GM12872 (cell line): ENCODE results near the gene COMMD6.

Experiments
- TF ChIP-seq, protein P1 (sequence below): IDR thresholded peaks from 3 replicates; pipeline ENCODE4 v1.5.1; 2011; ENCODE audit warnings: low read depth, mild to moderate bottlenecking, low read length, moderate library complexity; ENCODE audit not compliant: insufficient read depth

COMMD6 gene

GRCh38 chr13:75507027-75508001, 30.3 kb downstream of the COMMD6 start:
- TF ChIP-seq, protein P1, sequence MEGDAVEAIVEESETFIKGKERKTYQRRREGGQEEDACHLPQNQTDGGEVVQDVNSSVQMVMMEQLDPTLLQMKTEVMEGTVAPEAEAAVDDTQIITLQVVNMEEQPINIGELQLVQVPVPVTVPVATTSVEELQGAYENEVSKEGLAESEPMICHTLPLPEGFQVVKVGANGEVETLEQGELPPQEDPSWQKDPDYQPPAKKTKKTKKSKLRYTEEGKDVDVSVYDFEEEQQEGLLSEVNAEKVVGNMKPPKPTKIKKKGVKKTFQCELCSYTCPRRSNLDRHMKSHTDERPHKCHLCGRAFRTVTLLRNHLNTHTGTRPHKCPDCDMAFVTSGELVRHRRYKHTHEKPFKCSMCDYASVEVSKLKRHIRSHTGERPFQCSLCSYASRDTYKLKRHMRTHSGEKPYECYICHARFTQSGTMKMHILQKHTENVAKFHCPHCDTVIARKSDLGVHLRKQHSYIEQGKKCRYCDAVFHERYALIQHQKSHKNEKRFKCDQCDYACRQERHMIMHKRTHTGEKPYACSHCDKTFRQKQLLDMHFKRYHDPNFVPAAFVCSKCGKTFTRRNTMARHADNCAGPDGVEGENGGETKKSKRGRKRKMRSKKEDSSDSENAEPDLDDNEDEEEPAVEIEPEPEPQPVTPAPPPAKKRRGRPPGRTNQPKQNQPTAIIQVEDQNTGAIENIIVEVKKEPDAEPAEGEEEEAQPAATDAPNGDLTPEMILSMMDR, result no peak

DNA sequence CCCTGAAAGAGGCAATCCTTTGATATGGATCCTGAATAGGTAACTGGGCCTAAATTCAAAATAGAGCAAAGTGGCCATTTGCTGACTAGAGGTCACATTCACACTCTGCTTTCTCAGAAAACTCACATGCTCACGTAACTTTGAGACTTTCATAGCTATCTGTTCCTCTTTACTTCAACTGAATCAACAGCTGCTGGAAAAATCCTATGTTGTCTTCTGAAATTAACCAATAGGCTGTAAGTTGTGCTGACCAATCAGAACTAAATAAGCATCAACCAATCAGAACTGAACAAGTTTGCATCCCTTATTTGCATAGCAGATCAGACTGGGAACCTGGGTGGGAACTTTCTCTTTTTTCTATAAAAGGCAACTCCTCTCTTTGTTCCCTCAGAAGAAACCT, 31.6 kb downstream of the COMMD6 start:
- TF ChIP-seq, protein P1, result no peak

DNA sequence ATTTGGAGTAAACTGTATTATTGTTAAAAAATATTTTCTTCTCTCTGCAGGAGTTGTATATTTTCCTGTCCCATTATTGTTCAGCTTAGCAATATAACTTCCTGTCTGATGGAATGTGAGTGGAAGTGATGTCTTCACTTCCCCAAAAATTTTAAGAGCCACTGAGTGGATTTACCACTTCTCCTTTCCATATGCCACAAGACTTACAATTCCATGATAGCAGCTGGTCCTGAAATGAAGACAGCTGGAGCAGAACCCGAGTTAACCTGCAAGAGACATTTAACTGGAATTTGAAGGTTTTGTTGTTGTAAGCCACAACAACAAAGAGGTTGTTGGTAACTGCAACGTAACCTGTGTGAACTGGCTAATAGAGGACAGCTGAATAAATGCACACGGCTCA, 32.3 kb downstream of the COMMD6 start:
- TF ChIP-seq, protein P1, result no peak

DNA sequence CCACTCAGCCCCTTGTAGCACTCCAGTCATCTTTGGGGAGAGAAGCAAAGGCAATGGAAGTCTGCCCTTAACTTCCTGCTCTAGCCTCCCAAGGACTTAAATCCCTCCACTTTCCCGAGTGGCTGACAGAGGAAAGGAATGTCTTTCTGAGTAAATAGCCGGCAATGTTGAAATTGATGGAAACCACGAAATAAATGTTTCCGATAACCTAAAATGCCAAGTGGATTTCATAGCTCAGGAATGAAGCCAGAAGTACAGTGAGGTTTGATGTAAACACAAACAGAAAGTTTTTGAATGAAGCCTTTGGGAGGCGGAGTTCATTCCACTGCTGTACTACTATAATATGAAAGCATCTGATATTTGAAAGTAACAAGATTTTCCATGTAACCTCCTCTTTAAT, 41.7 kb downstream of the COMMD6 start:
- TF ChIP-seq, protein P1, result no peak

DNA sequence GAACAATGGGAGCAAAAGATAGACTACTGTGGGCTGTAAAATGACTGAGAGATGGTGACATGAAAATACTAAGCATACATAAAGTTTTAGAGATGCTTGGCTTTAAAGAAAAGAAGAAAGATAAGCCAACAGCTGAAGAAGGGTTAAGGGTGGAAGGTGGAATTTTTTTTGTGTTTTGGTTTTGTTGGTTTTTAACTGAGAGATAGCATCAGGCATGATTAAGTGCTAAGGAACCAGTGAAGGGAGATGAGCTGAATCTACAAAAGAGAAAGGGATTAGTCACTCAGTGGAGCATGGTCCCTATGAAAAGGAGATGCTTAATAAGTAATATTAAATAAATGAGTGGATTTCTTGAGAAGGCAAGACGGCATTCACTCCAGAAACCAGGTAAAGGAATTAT, 43.1 kb downstream of the COMMD6 start:
- TF ChIP-seq, protein P1, result no peak

DNA sequence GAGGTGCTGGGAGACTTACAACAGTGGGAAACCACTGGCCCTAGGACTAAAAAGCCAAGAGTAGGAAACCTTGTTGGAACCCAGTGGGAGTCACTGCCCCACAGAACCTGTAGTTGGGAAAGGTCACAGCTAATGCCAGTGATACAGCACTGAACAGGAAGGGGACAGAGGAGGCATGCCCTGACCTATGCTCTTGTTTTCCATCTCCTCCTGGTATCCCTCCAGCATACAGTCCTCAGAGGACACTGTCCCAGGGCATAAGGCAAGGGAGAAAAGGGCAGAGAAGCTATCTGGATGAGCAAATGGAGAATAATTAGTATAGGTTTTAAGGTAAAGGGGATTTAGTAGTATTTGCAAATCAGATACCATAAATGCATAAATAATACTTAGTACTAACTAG, 44.5 kb downstream of the COMMD6 start:
- TF ChIP-seq, protein P1, result no peak

DNA sequence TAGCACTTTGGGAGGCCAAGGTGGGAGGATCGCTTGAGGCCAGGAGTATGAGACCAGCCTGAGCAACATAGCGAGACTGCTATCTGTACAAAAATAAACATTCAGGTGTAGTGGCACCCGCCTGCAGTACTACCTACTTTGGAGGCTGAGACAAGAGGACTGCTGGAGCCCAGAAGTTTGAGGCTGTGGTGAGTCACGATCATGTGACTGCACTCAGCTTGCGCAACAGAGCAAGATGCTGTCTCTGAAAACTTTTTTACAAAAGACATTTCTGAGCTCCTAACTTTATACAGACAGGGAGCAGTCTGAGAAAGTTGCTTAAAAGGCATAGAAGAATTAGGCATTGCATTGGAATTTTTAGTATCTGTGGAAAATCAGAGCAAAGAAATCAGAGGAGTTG, 45.3 kb downstream of the COMMD6 start:
- TF ChIP-seq, protein P1, result no peak
